Measurements from ENCODE around the gene BRD3. TPM values are rescaled to one million over a fixed set of nuclear protein-coding genes. Genes with fewer than 3 reads are reported as not detected.
A peak's percentile ranks its signal among the peaks of the same experiment; 100 is the strongest.

Gene BRD3
- total RNA-seq, 1 donor from 2014 or later = 48.7 TPM

GRCh38 chr9:133997584-133997983, 70.2 kb downstream of the BRD3 start:
- H3K27me3 Mint-ChIP-seq (ENCODE audit: low read depth) = no peaks in the 10 kb centered on the region
- no peaks in the 10 kb centered on the region for H3K9me3 Mint-ChIP-seq (ENCODE audit: low read depth)
- H3K36me3 Mint-ChIP-seq (ENCODE audit: low read depth) = no peaks in the 10 kb centered on the region

GRCh38 chr9:133996531-133997520, 71.0 kb downstream of the BRD3 start:
- peaks cover 21% of the 10 kb centered on the region for H3K4me1 Mint-ChIP-seq (ENCODE audit: low read depth)
- no peaks in the 10 kb centered on the region for H3K36me3 Mint-ChIP-seq (ENCODE audit: low read depth)
- no peak overlapping the region for H3K4me3 Mint-ChIP-seq (ENCODE audit: unreplicated experiment)
- DNase-seq (ENCODE audit: low spot score) = peak; percentile 69
- H3K27ac Mint-ChIP-seq (ENCODE audit: unreplicated experiment) = no peak overlapping the region
- TF ChIP-seq, protein P1, sequence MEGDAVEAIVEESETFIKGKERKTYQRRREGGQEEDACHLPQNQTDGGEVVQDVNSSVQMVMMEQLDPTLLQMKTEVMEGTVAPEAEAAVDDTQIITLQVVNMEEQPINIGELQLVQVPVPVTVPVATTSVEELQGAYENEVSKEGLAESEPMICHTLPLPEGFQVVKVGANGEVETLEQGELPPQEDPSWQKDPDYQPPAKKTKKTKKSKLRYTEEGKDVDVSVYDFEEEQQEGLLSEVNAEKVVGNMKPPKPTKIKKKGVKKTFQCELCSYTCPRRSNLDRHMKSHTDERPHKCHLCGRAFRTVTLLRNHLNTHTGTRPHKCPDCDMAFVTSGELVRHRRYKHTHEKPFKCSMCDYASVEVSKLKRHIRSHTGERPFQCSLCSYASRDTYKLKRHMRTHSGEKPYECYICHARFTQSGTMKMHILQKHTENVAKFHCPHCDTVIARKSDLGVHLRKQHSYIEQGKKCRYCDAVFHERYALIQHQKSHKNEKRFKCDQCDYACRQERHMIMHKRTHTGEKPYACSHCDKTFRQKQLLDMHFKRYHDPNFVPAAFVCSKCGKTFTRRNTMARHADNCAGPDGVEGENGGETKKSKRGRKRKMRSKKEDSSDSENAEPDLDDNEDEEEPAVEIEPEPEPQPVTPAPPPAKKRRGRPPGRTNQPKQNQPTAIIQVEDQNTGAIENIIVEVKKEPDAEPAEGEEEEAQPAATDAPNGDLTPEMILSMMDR (IDR thresholded peaks at IDR 0.05) = no peak
- no peaks in the 10 kb centered on the region for H3K27me3 Mint-ChIP-seq (ENCODE audit: low read depth)
- no peaks in the 10 kb centered on the region for H3K9me3 Mint-ChIP-seq (ENCODE audit: low read depth)

More at GRCh38 chr9:133997584-133997983, 70.2 kb downstream of the BRD3 start:
- TF ChIP-seq, protein P1 (IDR thresholded peaks at IDR 0.05) = no peak
- no peak for DNase-seq (ENCODE audit: low spot score)
- Mint-ChIP-seq H3K4me1 (ENCODE audit: low read depth) (peaks cover 21% of the 10 kb centered on the region), H3K27ac (ENCODE audit: unreplicated experiment) (no peak overlapping the region), H3K4me3 (ENCODE audit: unreplicated experiment) (no peak overlapping the region)

- Mint-ChIP-seq H3K4me3 (ENCODE audit: unreplicated experiment) (no peak overlapping the region), H3K27me3 (ENCODE audit: low read depth) (no peaks in the 10 kb centered on the region)
These were observed 72.6 kb downstream of the BRD3 start for GRCh38 chr9:133995012-133995896.

GRCh38 chr9:133994353-133995011, 73.3 kb downstream of the BRD3 start:
- Mint-ChIP-seq H3K4me3 (ENCODE audit: unreplicated experiment) (no peak overlapping the region), H3K9me3 (ENCODE audit: low read depth) (no peaks in the 10 kb centered on the region), H3K4me1 (ENCODE audit: low read depth) (peaks cover 33% of the 10 kb centered on the region), H3K27me3 (ENCODE audit: low read depth) (no peaks in the 10 kb centered on the region), H3K27ac (ENCODE audit: unreplicated experiment) (no peak overlapping the region), H3K36me3 (ENCODE audit: low read depth) (no peaks in the 10 kb centered on the region)
- peak; percentile 90 for DNase-seq (ENCODE audit: low spot score)
- TF ChIP-seq, protein P1 (IDR thresholded peaks at IDR 0.05) = peak; percentile 97

More at GRCh38 chr9:133995012-133995896, 72.6 kb downstream of the BRD3 start:
- Mint-ChIP-seq H3K4me1 (ENCODE audit: low read depth) (peaks cover 30% of the 10 kb centered on the region), H3K27ac (ENCODE audit: unreplicated experiment) (no peak overlapping the region), H3K36me3 (ENCODE audit: low read depth) (no peaks in the 10 kb centered on the region), H3K9me3 (ENCODE audit: low read depth) (no peaks in the 10 kb centered on the region)
- TF ChIP-seq, protein P1 (IDR thresholded peaks at IDR 0.05) = no peak
- DNase-seq (ENCODE audit: low spot score) = peak; percentile 72

All from chondrocyte (in vitro differentiated cells).